ENCODE results near the gene FEV.
A peak's percentile ranks its signal among the peaks of the same experiment; 100 is the strongest.

DNA sequence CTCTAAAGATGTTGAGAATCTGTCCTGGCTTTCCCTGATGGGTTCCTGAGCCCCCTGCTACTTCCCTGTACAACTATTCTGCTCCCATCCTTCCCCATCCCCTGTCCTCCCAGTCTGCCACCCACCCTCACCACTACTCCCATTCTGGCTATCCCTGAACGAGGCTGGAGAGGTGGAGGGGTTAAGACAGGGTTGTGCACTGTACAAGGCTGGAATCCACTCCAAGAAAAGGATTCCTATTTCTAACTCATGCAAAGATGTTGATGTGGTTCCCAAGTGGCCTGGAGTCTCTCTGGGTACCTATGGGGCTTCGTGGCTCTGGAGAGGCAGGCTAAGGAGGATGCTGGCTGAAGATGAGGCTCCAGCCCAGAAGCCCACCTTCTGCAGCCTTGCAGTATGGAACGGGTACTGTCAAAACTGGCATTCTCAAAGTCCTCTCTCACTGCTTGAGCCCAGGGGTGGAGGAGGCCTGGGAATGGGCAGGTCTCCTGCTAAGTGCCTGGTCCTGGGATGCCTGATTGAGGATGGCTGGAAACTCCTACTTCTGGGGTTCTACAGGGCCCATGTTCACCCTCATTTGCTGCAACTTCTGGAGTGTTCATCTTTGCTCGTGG, 1.3 kb upstream of the FEV start:
- TF ChIP-seq, protein P1, sequence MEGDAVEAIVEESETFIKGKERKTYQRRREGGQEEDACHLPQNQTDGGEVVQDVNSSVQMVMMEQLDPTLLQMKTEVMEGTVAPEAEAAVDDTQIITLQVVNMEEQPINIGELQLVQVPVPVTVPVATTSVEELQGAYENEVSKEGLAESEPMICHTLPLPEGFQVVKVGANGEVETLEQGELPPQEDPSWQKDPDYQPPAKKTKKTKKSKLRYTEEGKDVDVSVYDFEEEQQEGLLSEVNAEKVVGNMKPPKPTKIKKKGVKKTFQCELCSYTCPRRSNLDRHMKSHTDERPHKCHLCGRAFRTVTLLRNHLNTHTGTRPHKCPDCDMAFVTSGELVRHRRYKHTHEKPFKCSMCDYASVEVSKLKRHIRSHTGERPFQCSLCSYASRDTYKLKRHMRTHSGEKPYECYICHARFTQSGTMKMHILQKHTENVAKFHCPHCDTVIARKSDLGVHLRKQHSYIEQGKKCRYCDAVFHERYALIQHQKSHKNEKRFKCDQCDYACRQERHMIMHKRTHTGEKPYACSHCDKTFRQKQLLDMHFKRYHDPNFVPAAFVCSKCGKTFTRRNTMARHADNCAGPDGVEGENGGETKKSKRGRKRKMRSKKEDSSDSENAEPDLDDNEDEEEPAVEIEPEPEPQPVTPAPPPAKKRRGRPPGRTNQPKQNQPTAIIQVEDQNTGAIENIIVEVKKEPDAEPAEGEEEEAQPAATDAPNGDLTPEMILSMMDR (conservative IDR thresholded peaks at IDR 0.05 in 1 of 2, IDR thresholded peaks at IDR 0.05 in 1 of 2; ENCODE audit: extremely low read depth in 1 of 2, insufficient read depth in 1 of 2, low read depth in 1 of 2, low read length in 2 of 2), result no peak
- TF ChIP-seq EZH2 (IDR thresholded peaks at IDR 0.05; ENCODE audit: borderline replicate concordance, low read length), result peak; percentile 52
